ENCODE results near the gene PPP2R2C. TPM values are rescaled to one million over a fixed set of nuclear protein-coding genes. Genes with fewer than 3 reads are reported as not detected.

PPP2R2C gene
- total and polyA plus RNA-seq, 2 experiments from 2014 or later: 1.3 to 9.2 TPM

DNA sequence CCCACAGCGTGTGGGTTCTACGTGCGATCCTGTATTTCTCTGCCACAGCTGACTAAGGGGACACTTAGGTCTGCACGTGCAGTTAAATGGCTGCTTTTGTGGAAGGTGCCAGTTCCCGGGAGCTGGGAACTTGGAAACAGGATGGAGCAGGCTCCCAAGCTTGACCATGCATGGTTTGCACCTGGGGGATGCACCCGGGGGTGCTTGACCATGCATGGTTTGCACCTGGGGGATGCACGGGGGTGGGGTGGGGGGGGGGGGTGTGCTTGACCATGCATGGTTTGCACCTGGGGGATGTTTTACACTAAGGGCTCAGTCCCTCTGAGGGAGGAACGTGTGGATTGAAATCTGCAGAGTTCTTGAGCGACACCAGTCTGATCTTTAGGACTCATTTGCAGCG is 197.1 kb downstream of the PPP2R2C start (continued):
- no peak for TF ChIP-seq EZH2phosphoT487 (IDR thresholded peaks at IDR 0.05; ENCODE audit: unreplicated experiment)
- TF ChIP-seq, protein P1, sequence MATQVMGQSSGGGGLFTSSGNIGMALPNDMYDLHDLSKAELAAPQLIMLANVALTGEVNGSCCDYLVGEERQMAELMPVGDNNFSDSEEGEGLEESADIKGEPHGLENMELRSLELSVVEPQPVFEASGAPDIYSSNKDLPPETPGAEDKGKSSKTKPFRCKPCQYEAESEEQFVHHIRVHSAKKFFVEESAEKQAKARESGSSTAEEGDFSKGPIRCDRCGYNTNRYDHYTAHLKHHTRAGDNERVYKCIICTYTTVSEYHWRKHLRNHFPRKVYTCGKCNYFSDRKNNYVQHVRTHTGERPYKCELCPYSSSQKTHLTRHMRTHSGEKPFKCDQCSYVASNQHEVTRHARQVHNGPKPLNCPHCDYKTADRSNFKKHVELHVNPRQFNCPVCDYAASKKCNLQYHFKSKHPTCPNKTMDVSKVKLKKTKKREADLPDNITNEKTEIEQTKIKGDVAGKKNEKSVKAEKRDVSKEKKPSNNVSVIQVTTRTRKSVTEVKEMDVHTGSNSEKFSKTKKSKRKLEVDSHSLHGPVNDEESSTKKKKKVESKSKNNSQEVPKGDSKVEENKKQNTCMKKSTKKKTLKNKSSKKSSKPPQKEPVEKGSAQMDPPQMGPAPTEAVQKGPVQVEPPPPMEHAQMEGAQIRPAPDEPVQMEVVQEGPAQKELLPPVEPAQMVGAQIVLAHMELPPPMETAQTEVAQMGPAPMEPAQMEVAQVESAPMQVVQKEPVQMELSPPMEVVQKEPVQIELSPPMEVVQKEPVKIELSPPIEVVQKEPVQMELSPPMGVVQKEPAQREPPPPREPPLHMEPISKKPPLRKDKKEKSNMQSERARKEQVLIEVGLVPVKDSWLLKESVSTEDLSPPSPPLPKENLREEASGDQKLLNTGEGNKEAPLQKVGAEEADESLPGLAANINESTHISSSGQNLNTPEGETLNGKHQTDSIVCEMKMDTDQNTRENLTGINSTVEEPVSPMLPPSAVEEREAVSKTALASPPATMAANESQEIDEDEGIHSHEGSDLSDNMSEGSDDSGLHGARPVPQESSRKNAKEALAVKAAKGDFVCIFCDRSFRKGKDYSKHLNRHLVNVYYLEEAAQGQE (IDR thresholded peaks at IDR 0.05; ENCODE audit: unreplicated experiment): no peak

DNA sequence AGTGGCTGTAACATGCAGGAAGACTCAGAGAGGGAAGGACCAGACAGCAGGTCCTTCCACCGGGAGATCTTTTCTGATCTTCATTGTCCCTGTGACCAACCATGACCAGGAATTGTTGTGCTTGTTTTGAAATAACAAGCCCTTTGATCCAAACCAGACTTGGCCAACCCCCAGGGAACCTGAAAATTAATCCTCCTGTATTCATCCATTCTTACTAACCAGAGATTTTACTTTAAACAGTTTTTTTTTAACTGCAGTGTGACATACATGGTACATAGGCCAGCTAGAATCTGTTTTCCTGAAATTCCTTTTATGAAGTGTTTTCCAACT is 198.8 kb downstream of the PPP2R2C start:
- no peaks in the 10 kb centered on the region for H3K36me3 Mint-ChIP-seq (ENCODE audit: low read depth)
- peaks cover 32% of the 10 kb centered on the region for H3K79me2 ChIP-seq (replicated peaks; ENCODE audit: insufficient read depth)
- no peak overlapping the region for H3K4me3 ChIP-seq
- H3K4me2 ChIP-seq: no peak overlapping the region
- peaks cover 18% of the 10 kb centered on the region for H3K4me1 ChIP-seq (ENCODE audit: insufficient read depth)
- TF ChIP-seq POLR2AphosphoS5 (IDR thresholded peaks at IDR 0.05; ENCODE audit: low read depth): no peak
- no peak for TF ChIP-seq JUNB (IDR thresholded peaks at IDR 0.05; ENCODE audit: unreplicated experiment)
- no peak for TF ChIP-seq STAT1 (IDR thresholded peaks at IDR 0.05; ENCODE audit: unreplicated experiment)
- no peak for TF ChIP-seq NANOG (IDR thresholded peaks at IDR 0.05; ENCODE audit: borderline replicate concordance)
- TF ChIP-seq, protein P2, sequence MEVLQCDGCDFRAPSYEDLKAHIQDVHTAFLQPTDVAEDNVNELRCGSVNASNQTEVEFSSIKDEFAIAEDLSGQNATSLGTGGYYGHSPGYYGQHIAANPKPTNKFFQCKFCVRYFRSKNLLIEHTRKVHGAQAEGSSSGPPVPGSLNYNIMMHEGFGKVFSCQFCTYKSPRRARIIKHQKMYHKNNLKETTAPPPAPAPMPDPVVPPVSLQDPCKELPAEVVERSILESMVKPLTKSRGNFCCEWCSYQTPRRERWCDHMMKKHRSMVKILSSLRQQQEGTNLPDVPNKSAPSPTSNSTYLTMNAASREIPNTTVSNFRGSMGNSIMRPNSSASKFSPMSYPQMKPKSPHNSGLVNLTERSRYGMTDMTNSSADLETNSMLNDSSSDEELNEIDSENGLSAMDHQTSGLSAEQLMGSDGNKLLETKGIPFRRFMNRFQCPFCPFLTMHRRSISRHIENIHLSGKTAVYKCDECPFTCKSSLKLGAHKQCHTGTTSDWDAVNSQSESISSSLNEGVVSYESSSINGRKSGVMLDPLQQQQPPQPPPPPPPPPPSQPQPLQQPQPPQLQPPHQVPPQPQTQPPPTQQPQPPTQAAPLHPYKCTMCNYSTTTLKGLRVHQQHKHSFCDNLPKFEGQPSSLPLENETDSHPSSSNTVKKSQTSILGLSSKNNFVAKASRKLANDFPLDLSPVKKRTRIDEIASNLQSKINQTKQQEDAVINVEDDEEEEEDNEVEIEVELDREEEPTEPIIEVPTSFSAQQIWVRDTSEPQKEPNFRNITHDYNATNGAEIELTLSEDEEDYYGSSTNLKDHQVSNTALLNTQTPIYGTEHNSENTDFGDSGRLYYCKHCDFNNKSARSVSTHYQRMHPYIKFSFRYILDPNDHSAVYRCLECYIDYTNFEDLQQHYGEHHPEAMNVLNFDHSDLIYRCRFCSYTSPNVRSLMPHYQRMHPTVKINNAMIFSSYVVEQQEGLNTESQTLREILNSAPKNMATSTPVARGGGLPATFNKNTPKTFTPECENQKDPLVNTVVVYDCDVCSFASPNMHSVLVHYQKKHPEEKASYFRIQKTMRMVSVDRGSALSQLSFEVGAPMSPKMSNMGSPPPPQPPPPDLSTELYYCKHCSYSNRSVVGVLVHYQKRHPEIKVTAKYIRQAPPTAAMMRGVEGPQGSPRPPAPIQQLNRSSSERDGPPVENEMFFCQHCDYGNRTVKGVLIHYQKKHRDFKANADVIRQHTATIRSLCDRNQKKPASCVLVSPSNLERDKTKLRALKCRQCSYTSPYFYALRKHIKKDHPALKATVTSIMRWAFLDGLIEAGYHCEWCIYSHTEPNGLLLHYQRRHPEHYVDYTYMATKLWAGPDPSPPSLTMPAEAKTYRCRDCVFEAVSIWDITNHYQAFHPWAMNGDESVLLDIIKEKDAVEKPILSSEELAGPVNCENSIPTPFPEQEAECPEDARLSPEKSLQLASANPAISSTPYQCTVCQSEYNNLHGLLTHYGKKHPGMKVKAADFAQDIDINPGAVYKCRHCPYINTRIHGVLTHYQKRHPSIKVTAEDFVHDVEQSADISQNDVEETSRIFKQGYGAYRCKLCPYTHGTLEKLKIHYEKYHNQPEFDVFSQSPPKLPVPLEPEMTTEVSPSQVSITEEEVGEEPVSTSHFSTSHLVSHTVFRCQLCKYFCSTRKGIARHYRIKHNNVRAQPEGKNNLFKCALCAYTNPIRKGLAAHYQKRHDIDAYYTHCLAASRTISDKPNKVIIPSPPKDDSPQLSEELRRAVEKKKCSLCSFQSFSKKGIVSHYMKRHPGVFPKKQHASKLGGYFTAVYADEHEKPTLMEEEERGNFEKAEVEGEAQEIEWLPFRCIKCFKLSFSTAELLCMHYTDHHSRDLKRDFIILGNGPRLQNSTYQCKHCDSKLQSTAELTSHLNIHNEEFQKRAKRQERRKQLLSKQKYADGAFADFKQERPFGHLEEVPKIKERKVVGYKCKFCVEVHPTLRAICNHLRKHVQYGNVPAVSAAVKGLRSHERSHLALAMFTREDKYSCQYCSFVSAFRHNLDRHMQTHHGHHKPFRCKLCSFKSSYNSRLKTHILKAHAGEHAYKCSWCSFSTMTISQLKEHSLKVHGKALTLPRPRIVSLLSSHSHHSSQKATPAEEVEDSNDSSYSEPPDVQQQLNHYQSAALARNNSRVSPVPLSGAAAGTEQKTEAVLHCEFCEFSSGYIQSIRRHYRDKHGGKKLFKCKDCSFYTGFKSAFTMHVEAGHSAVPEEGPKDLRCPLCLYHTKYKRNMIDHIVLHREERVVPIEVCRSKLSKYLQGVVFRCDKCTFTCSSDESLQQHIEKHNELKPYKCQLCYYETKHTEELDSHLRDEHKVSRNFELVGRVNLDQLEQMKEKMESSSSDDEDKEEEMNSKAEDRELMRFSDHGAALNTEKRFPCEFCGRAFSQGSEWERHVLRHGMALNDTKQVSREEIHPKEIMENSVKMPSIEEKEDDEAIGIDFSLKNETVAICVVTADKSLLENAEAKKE (CRISPR knock-in tag; IDR thresholded peaks at IDR 0.05): no peak
- TF ChIP-seq, protein P1 (IDR thresholded peaks at IDR 0.05; ENCODE audit: unreplicated experiment): no peak
- no peak for TF ChIP-seq CREB1 (CRISPR knock-in tag; IDR thresholded peaks at IDR 0.05; ENCODE audit: low read depth)
- TF ChIP-seq ZNF114 (CRISPR knock-in tag; IDR thresholded peaks at IDR 0.05): no peak
- peaks cover 3% of the 10 kb centered on the region; the same call in 1 of the 2 replicates for H4K20me1 ChIP-seq (replicated peaks; ENCODE audit: insufficient read depth)
- H3K27ac Mint-ChIP-seq: no peak overlapping the region
- no peak overlapping the region for H2AFZ ChIP-seq
- ATAC-seq (no peak), DNase-seq (ENCODE audit: low spot score) (no peak)
- no peaks in the 10 kb centered on the region; the same call in 1 of the 3 replicates for H3K9me3 Mint-ChIP-seq
- no peaks in the 10 kb centered on the region for H3K27me3 ChIP-seq (ENCODE audit: insufficient read depth)
- peaks cover 16% of the 10 kb centered on the region for H3K27me3 Mint-ChIP-seq (ENCODE audit: insufficient read depth, low read depth, poor library complexity)
- H3K9me2 ChIP-seq (ENCODE audit: insufficient read depth): no peaks in the 10 kb centered on the region
- no peak overlapping the region for H3K27ac ChIP-seq (ENCODE audit: low read depth)
- no peaks in the 10 kb centered on the region for H3F3A ChIP-seq (replicated peaks; ENCODE audit: low read depth)
- peaks cover 38% of the 10 kb centered on the region for H3K4me1 Mint-ChIP-seq
- H3K4me3 Mint-ChIP-seq: no peak overlapping the region
- H3K36me3 ChIP-seq (ENCODE audit: insufficient read depth): no peaks in the 10 kb centered on the region

Measured in GM23338 (cell line).